Measurements from ENCODE around the gene OCIAD1.
A peak's percentile ranks its signal among the peaks of the same experiment; 100 is the strongest.

Gene OCIAD1

DNA sequence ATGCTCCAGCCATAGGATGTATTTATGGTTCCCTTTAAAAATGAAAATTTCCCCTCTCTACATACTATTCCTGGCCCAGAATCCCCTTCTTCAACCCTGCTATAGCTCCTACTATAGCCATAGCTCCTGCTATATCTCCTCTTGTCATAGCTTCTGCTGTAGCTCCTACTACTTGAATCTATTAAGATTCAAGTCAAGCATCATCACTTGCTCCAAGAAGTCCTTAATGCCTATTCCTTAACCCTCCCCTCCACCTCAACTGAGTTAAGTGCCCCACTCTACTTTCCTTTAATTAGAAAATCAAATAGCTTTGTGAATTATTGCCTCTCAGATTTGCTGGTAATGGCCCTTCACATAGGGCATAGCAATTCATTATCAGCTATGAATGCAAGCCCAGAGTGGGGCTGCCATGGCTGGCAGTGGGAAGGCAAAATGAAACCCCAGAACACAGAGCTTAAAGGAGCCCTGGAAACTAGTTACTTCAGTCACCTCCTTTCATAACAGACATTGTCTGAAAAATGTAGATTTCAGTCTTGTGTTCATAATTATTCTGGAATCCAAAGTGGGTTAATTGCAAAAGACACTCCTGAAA lies 60.2 kb downstream of the OCIAD1 start:
- no peak for DNase-seq (ENCODE audit: low read depth in 2 of 2)

DNA sequence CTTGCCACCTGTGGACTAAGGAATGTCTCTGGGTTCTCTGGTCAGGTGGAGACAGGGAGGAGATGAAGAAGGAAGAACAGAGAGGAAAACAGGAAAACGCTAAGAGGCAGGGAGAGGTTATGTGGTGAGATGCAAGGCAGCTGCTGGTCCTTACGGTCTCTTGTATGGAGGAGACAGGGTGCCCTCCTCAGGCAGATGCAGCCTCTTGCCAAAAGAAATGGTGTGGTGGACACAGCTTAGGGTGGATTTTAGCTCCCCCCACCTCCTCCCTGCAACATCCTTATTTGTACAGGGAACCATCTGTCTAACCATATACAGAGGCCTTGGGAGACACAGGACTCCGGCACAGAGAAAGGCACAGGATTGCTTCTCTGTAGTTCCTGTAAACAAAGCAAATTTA lies 66.0 kb downstream of the OCIAD1 start:
- no peak for DNase-seq (ENCODE audit: low read depth in 2 of 2)

DNA sequence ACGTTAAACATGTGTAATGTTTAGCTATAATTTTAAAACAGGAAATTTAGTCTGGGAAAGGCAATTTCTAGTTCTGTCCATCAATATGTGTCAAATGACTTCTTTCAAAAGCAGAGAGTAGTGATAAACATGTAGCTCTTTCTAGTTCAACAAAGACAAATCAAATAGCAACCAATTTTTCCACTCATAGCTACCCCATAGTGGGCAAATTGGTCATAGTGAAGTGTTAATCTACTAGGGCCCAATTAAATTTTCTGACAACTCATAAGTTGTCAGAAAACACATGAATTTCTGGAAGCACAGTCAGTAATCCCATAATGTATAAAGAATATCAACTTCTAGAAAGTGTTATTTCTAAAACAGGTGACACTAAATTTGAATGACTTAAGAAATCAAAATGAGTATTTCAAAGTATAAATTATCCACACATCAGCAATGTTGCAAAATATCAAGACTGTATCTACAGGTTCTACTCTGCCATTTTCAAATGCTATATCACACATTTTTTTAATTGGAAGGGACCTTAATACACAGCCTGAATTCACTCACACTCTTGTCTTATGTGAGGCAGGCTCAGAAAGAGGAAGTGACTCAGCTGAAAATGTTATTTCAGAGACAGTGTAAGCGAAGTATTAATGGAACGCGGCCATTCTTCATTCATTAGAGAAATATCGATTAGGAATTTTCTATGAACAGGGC lies 68.0 kb downstream of the OCIAD1 start:
- no peak for DNase-seq (ENCODE audit: low read depth in 2 of 2)

DNA sequence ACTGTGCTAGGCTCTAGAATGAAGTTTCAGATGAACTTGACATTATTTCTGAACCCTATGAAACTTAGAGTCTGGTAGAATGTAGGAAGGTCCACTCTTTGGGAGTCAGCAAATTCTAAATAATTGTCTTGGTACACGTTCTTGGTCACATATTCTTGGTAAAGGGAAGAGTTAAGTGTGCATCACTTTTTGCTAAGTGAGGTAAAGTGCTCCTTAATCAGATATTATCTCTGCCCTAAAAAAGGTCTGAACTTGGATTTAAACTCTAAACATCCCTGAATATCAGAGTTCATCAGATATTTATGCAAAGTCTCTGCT lies 68.5 kb downstream of the OCIAD1 start:
- DNase-seq (ENCODE audit: low read depth in 2 of 2), result no peak

GRCh38 chr4:48899950-48900349 lies 69.1 kb downstream of the OCIAD1 start:
- DNase-seq (ENCODE audit: low read depth in 2 of 2), result no peak

- no peak for DNase-seq (ENCODE audit: low read depth in 2 of 2)
Measured at GRCh38 chr4:48901196-48901595, 70.3 kb downstream of the OCIAD1 start.

DNA sequence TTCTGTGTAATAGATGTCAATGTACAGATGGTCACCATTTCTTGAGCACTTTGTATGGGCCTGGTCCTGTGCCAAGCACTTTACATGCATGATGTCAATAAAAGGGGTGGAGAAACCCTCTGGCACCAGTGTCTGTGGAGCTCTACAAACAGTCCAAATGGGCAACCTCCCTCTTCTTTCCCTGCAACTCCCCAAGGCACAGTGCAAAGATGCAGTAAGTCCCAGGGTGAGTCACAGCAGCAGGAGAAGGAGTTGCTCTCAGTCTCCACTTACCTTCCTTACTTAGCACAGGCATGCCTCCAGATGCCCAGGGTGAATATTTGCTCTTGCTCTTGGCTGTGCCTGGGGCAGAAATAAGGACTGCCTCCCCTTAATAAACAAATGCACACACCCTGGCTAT lies 71.4 kb downstream of the OCIAD1 start:
- no peak for DNase-seq (ENCODE audit: low read depth in 2 of 2)

DNA sequence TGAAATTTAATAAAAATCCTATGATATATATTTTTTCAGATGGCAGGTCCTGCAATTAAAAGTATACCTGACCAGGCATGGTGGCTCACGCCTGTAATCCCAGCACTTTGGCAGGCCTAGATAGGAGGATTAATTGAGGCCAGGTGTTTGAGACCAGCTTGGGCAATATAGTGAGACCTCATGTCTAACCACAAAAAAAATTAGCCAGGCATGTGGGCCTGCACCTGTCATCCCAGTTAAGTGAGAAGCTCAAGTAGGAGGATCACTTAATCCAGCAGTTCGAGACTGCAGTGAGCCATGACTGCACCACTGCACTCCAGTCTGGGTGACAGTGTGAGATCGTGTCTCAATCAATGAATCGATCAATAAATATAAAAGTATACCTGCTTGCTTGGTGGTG lies 73.2 kb downstream of the OCIAD1 start:
- DNase-seq (ENCODE audit: low read depth in 2 of 2), result no peak

DNA sequence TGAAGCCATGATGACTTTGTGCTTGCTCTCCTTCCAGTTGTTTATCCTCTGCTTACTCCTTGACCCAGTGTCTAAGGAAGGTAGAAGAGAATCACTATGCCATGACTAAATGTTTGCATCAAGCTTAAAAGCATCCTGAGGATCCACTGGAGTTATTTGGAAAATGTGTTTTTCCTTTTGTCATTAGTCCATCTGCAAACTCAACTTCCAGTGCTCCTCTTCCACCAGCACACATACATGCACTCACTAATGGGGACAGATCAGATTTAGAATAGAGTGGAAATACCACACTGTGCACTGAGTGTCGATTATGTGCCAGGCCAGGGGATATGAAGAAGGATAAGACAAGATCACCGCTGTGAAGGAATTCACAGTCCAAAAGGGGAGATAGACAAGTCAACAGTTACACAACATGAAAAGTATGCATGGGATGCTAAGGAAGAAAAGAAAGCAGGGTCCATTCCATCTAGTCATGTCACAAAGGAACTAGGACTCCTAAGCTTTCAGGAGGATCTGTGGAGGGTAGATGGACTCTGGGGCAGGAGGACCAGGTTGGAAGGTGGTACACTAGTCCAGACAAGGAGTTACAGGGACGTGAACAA lies 73.8 kb downstream of the OCIAD1 start:
- no peak for DNase-seq (ENCODE audit: low read depth in 2 of 2)

DNA sequence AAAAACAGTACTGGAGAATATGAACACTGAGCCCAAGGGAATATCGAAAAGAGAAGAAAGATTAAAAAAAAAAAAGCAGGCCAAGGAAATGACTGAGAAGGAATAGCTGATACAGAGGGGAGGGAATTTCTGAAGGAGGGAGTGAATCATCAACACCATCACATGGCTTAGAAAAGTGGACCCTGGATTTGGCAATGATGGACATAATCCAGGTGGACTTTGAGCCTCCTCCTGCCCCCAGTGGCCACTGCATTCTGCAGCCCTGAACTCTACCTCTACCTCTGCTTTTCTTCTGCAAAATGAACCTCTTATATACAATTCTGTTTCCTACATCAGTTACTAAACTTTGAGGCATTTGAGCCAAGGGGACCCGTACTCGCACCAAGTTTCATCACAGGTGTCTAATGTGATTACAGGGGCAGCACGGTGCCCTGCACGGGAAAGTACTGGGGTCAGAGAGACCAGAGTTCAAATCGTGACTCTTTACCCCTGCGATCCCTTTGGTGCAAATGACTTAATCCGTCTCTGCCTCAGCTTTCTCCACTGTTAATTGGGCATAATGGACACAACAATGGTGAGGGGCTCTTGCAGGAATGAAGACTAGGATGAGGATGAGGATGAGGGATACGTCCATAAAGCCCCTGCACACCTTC lies 74.6 kb downstream of the OCIAD1 start:
- DNase-seq (ENCODE audit: low read depth in 2 of 2), result no peak

- peak; percentile 63 to 76 for DNase-seq (ENCODE audit: low read depth in 2 of 2)
Measured at GRCh38 chr4:48906206-48907173, 75.6 kb downstream of the OCIAD1 start, which contains the start of gene OCIAD2. Gene OCIAD2 (minus strand): TSS chr4:48906774. CDS start chr4:48904549, 2,225 bp downstream.

- DNase-seq (ENCODE audit: low read depth in 2 of 2), result no peak
Measured at GRCh38 chr4:48907706-48908477, 77.0 kb downstream of the OCIAD1 start.

GRCh38 chr4:48908687-48909086 lies 77.8 kb downstream of the OCIAD1 start:
- no peak for DNase-seq (ENCODE audit: low read depth in 2 of 2)

DNA sequence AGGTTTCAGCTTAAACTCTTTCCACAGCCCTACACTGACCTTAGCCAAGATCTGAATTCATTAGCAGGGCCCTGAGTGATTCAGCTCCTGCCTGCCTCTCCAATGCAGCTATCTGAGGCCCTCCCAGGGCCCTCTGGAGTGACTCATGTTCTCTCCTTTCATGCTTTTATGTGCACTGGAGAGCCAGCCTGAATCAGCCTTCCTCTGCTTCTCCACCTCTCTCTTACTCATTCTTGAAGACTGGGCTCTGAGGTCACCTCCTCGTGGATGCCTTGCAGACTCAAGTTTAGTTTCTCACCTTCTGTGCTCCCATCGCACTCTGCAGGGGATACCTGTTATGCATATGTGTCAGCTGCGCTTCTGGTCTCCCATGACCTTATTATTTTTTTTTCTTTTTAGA lies 78.8 kb downstream of the OCIAD1 start:
- peak; percentile 31 to 35 for DNase-seq (ENCODE audit: low read depth in 2 of 2)

- DNase-seq (ENCODE audit: low read depth in 2 of 2), result no peak
Measured at GRCh38 chr4:48910511-48910910, 79.6 kb downstream of the OCIAD1 start.
